HepG2 (cell line): ENCODE results near the gene SLC1A2. TPM values are rescaled to one million over a fixed set of nuclear protein-coding genes. Genes with fewer than 3 reads are reported as not detected.

Experiments
- CENPT ChIP-seq: sonication (generic); formaldehyde crosslinking; IDR thresholded peaks from 2 replicates; pipeline ENCODE4 v1.8.0; 2022; ENCODE audit warnings: low read depth, mild to moderate bottlenecking, moderate library complexity, missing genetic modification reagents
- HNF4G ChIP-seq, 2 experiments: sonication (generic) in 1 of 2; formaldehyde crosslinking in 1 of 2; IDR thresholded peaks; 2 replicates each; pipeline versions ENCODE4 v1.4.0 to v1.6.1; 2011 to 2020; ENCODE audit warnings: borderline replicate concordance in 2 of 2, low read depth in 2 of 2, mild to moderate bottlenecking in 2 of 2, low read length in 1 of 2, missing genetic modification reagents in 1 of 2, moderate library complexity in 1 of 2
- LCORL ChIP-seq, 2 experiments: fragments of 450-650 bp in 1 of 2; sonication (generic) in 1 of 2; formaldehyde crosslinking in 1 of 2; IDR thresholded peaks; 2 replicates each; pipeline versions ENCODE4 v1.5.0 to v1.6.1; 2017 to 2020; ENCODE audit warnings: antibody characterized with exemption in 1 of 2, missing genetic modification reagents in 1 of 2
- NFATC3 ChIP-seq: sonication (generic); formaldehyde crosslinking; IDR thresholded peaks from 2 replicates; pipeline ENCODE4 v1.5.1; 2020; ENCODE audit warnings: mild to moderate bottlenecking, missing genetic modification reagents
- RARA ChIP-seq: IDR thresholded peaks from 2 replicates; pipeline ENCODE4 v1.6.1; 2016; ENCODE audit warnings: missing genetic modification reagents, missing compliant biosample characterization
- RXRA ChIP-seq: sonication (generic); formaldehyde crosslinking; IDR thresholded peaks from 2 replicates; pipeline ENCODE4 v1.5.1; 2020; ENCODE audit warnings: missing genetic modification reagents
- SAP130 ChIP-seq: IDR thresholded peaks from 2 replicates; pipeline ENCODE4 v1.6.1; 2016; ENCODE audit warnings: low read depth
- ZBTB20 ChIP-seq: sonication (generic); formaldehyde crosslinking; IDR thresholded peaks from 2 replicates; pipeline ENCODE4 v1.8.1; 2023; ENCODE audit warnings: missing genetic modification reagents, low read depth, mild to moderate bottlenecking, borderline replicate concordance
- ZC3H13 ChIP-seq: sonication (generic); formaldehyde crosslinking; IDR thresholded peaks from 2 replicates; pipeline ENCODE4 v1.8.1; 2023; ENCODE audit warnings: mild to moderate bottlenecking, missing genetic modification reagents, moderate library complexity
- ZFP1 ChIP-seq: IDR thresholded peaks from 2 replicates; pipeline ENCODE4 v1.6.1; 2016
- ZNF207 ChIP-seq: fragments of 450-650 bp; IDR thresholded peaks from 2 replicates; pipeline ENCODE4 v1.6.1; 2016; ENCODE audit warnings: antibody characterized with exemption, borderline replicate concordance
- ZNF225 ChIP-seq: sonication (generic); formaldehyde crosslinking; IDR thresholded peaks from 2 replicates; pipeline ENCODE4 v1.4.0; 2020; ENCODE audit warnings: mild to moderate bottlenecking, missing genetic modification reagents
- polyA plus RNA-seq, 8 experiments: library from polyadenylated mRNA; depleted of rRNA in 3 of 8; stranded (reverse) in 7 of 8; unstranded in 1 of 8; fragments of >200 nt; fragmentation: Illumina TruSeq in 4 of 8; extraction: Trizol in 4 of 8; gene quantifications; 2 replicates each; pipeline versions ENCODE4 v1.2.1 to v1.2.3, GENCODE V29; 2011 to 2016; ENCODE audit warnings: low read depth in 4 of 8, missing spikeins in 1 of 8, mixed read lengths in 1 of 8; ENCODE audit not compliant: insufficient read depth in 1 of 8
- total RNA-seq, 5 experiments: library from RNA; depleted of rRNA; stranded (reverse); fragments of >200 nt; fragmentation: Illumina TruSeq; extraction: Trizol; gene quantifications; 2 replicates each; pipeline ENCODE4 v1.2.3, GENCODE V29; 2016; ENCODE audit warnings: low read depth in 1 of 5
- TF ChIP-seq, protein P1 (sequence below): IDR thresholded peaks from 2 replicates; pipeline ENCODE4 v1.6.1; 2018; ENCODE audit warnings: missing genetic modification reagents
- TF ChIP-seq, protein P2 (sequence below): sonication (generic); formaldehyde crosslinking; IDR thresholded peaks from 2 replicates; pipeline ENCODE4 v1.9.0; 2021; ENCODE audit warnings: missing genetic modification reagents, mild to moderate bottlenecking, borderline replicate concordance
- TF ChIP-seq, protein P3 (sequence below): sonication (generic); formaldehyde crosslinking; IDR thresholded peaks from 2 replicates; pipeline ENCODE4 v1.5.0; 2020; ENCODE audit warnings: mild to moderate bottlenecking, missing genetic modification reagents
- TF ChIP-seq, protein P4 (sequence below): sonication (generic); formaldehyde crosslinking; IDR thresholded peaks from 2 replicates; pipeline ENCODE4 v1.8.0; 2022; ENCODE audit warnings: low read depth, missing genetic modification reagents

SLC1A2 gene
- total and polyA plus RNA-seq, 2 of the 13 experiments (the other 11 are each of a cell fraction or from before 2014, with no cell fraction given): 23.2 to 43.2 TPM

DNA sequence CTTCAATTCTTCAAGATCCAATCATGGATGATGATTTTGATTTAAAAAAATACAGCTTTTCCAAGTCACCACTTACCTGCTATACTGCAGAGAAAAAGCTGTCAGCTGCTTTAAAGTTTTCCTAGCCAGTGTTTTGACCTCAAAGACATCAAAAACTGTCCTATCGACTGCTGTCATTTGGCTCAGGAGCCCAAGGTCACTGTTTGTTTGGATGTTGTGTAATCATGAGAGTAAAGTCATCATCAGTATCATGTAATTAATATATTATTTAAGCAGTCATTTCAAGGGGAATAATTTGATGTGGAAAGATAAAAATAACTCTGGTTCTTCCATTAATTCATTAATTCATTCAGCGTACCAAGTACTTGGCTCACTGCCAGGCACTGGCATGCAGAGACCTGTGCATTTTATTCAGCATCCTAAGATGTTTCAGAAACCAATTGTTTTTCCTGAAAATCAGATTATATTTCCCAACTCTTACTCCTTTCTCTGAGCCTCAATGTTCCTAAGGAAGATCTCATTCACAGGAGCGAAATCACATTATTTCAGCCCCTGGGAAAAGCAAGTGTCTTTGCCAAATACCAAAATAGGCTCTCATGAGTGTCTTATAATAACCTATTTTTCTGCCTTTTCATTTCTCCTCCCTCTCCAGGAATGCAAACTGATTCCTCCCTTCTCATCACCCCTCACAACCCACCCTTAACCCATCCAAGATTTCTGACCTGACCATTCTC, 59.9 kb downstream of the SLC1A2 start (continued):
- TF ChIP-seq, protein P1, sequence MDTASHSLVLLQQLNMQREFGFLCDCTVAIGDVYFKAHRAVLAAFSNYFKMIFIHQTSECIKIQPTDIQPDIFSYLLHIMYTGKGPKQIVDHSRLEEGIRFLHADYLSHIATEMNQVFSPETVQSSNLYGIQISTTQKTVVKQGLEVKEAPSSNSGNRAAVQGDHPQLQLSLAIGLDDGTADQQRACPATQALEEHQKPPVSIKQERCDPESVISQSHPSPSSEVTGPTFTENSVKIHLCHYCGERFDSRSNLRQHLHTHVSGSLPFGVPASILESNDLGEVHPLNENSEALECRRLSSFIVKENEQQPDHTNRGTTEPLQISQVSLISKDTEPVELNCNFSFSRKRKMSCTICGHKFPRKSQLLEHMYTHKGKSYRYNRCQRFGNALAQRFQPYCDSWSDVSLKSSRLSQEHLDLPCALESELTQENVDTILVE: peak; percentile 19; the same call in 1 of the 2 replicates
- TF ChIP-seq LCORL (IDR thresholded peaks at IDR 0.05) (peak; percentile 77; the same call in 1 of the 2 replicates), LCORL (CRISPR knock-in tag; IDR thresholded peaks at IDR 0.05) (no peak), ZBTB20 (CRISPR knock-in tag) (no peak), RARA (CRISPR knock-in tag) (peak; percentile 90), ZFP1 (no peak), NFATC3 (CRISPR knock-in tag) (no peak), CENPT (CRISPR knock-in tag) (no peak), RXRA (CRISPR knock-in tag) (no peak), ZNF207 (no peak), HNF4G (IDR thresholded peaks at IDR 0.05; ENCODE audit: borderline replicate concordance, low read depth, low read length) (0 out of 2 replicates have a peak, but pooled peaks have one; percentile 48), HNF4G (CRISPR knock-in tag; IDR thresholded peaks at IDR 0.05; ENCODE audit: borderline replicate concordance, low read depth) (0 out of 2 replicates have a peak, but pooled peaks have one; percentile 10), ZC3H13 (CRISPR knock-in tag) (no peak), ZNF225 (CRISPR knock-in tag) (no peak), SAP130 (CRISPR knock-in tag) (peak; percentile 75)
- TF ChIP-seq, protein P2, sequence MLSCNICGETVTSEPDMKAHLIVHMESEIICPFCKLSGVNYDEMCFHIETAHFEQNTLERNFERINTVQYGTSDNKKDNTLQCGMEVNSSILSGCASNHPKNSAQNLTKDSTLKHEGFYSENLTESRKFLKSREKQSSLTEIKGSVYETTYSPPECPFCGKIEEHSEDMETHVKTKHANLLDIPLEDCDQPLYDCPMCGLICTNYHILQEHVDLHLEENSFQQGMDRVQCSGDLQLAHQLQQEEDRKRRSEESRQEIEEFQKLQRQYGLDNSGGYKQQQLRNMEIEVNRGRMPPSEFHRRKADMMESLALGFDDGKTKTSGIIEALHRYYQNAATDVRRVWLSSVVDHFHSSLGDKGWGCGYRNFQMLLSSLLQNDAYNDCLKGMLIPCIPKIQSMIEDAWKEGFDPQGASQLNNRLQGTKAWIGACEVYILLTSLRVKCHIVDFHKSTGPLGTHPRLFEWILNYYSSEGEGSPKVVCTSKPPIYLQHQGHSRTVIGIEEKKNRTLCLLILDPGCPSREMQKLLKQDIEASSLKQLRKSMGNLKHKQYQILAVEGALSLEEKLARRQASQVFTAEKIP: no peak
- TF ChIP-seq, protein P3, sequence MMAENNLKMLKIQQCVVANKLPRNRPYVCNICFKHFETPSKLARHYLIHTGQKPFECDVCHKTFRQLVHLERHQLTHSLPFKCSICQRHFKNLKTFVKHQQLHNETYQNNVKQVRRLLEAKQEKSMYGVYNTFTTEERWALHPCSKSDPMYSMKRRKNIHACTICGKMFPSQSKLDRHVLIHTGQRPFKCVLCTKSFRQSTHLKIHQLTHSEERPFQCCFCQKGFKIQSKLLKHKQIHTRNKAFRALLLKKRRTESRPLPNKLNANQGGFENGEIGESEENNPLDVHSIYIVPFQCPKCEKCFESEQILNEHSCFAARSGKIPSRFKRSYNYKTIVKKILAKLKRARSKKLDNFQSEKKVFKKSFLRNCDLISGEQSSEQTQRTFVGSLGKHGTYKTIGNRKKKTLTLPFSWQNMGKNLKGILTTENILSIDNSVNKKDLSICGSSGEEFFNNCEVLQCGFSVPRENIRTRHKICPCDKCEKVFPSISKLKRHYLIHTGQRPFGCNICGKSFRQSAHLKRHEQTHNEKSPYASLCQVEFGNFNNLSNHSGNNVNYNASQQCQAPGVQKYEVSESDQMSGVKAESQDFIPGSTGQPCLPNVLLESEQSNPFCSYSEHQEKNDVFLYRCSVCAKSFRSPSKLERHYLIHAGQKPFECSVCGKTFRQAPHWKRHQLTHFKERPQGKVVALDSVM (CRISPR knock-in tag): no peak
- TF ChIP-seq, protein P4, sequence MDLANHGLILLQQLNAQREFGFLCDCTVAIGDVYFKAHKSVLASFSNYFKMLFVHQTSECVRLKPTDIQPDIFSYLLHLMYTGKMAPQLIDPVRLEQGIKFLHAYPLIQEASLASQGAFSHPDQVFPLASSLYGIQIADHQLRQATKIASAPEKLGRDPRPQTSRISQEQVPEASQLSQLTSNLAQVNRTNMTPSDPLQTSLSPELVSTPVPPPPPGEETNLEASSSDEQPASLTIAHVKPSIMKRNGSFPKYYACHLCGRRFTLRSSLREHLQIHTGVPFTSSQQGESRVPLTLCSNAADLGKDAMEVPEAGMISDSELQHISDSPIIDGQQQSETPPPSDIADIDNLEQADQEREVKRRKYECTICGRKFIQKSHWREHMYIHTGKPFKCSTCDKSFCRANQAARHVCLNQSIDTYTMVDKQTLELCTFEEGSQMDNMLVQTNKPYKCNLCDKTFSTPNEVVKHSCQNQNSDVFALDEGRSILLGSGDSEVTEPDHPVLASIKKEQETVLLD (CRISPR knock-in tag): no peak
